ENCODE results near the gene USHBP1.

The USHBP1 gene

GRCh38 chr19:17211547-17212446, 52.7 kb downstream of the USHBP1 start:
- DNase-seq: no peak

GRCh38 chr19:17210296-17210695, 54.2 kb downstream of the USHBP1 start:
- DNase-seq: no peak

GRCh38 chr19:17209126-17210036, 55.2 kb downstream of the USHBP1 start:
- DNase-seq: no peak

DNA sequence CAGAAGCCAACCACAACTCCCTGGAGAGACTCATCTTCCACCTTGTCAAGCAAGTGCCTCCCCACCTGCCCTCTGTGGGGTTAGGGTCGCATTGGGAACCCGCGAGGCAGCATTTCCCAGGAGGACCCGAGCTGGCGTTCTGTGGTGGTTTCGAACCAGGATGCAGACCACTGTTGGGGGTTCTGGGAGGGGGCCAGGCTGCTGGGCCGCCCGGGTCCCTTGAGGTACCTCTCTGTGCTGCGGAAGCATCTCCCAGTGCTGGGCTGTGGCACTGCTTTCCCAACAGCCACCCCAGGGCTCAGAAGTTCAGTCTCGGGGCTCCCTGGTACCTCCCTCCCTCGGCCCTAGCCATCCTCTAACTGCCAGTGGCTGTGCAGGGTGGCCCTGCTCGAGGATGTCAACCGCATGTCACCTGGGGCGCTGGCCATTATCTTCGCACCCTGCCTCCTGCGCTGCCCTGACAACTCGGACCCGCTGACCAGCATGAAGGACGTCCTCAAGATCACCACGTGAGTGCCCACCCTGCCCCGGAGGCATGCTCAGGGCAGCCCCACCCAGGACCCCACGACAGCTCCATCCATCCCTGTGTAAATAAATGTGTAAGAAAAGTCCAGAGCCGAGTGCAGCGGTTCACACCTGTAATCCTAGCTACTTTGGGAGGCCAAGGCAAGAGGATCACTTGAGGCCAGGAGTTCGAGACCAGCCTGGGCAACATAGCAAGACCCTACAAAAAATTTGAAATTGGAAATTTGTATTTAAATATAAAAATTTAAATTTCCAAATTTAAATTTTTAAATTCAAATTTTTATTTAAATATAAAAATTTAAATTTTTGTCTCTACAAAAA, 57.6 kb downstream of the USHBP1 start:
- DNase-seq: no peak

DNA sequence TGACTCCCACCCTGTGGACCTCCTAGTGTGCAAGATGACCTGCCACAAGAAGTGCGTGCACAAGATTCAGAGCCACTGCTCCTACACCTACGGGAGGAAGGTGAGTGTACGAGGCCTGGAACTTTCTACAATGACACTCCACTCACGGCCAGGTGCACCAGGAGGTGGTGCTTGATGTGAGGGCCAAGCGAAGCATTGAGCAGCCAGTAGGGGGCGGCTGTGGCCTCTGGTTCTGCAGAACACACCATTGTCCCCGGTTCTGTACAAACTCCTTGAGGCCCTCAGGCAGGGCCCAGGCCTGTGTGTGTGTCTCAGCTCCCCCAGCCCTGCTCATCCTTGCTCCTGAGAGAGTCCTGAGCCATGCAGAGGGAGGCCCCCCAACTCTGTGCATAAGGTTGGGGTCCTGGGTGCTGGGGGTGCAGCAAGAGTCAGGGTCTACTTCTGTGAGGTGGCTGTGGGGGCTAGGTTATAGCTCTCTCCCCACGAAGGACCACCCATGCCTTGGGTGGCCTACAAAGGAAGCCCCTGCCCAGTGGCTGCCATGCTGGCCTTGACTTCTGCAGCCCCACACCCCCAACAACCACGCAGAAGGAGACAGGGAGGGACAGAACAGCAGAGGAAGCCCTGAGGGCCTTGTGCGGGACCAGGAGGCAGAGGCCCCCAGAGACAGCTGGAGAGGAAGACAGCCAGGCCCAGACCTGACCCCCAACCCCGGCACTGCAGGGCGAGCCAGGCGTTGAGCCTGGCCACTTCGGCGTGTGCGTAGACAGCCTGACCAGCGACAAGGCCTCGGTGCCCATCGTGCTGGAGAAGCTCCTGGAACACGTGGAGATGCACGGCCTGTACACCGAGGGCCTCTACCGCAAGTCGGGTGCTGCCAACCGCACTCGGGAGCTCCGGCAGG, 59.1 kb downstream of the USHBP1 start:
- peak; percentile 9 for DNase-seq

GRCh38 chr19:17202713-17203112, 61.8 kb downstream of the USHBP1 start:
- DNase-seq: no peak

DNA sequence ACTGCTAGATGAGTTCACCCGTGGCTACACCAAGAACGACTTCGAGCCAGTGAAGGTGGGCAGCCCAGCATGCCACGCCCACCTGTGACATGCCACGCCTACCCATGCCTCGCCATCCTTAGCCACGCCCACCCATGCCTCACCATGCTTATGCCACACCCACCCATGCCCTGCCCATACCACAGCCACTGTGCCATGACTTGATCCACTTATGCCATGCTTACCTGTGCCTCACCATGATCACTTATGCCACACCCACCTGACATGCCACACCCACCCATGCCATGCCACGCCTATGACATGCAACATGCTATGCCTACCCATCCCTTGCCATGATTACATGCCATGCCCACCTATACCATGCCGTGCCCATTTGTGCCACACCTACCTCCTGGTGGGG, 62.3 kb downstream of the USHBP1 start:
- no peak for DNase-seq

DNA sequence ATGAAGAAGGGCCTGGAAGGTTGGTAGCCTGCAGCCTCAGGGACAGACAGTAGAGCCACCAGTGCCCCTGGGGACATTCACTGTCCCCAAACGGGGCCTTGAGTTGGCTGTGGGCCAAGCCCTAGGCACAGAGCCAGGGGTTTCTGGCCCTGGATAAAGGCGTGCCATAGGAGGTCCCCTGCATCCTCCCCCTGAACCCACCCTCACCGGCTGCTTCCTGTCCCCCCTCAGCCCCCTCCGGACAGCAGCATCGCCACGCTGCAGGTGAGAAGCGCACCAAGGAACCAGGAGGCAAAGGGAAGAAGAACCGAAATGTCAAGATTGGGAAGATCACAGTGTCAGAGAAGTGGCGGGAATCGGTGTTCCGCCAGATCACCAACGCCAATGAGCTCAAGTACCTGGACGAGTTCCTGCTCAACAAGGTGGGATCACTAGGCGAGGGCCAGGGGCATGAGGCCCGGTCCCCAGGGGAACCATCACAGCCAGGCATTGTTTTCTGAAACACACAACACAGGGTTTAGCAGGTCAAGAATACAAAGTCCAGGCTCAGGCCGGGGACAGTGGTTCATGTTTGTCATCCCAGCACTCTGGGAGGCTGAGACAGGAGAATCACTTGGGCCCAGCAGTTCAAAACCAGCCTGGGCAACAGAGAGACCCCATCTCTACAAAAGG, 64.0 kb downstream of the USHBP1 start:
- DNase-seq: no peak

All from NCI-H2029 treated with DMSO at 0.1 percent for 48 hours (cell line).